GM12873 (cell line): ENCODE data around the gene CTNNAL1.

ENCODE experiments used
- CTCF ChIP-seq: IDR thresholded peaks from 2 replicates; pipeline ENCODE4 v1.5.1; 2012; ENCODE audit warnings: low read depth, mild to moderate bottlenecking, moderate library complexity, low read length, control low read depth; ENCODE audit not compliant: insufficient read depth; ENCODE audit errors: missing control alignments

CTNNAL1 gene

GRCh38 chr9:109022873-109023272 lies 9.6 kb upstream of the CTNNAL1 start:
- no peak for TF ChIP-seq CTCF

- TF ChIP-seq CTCF = no peak
These were observed 7.5 kb upstream of the CTNNAL1 start for GRCh38 chr9:109020581-109021511.

GRCh38 chr9:109020113-109020512 lies 6.8 kb upstream of the CTNNAL1 start:
- TF ChIP-seq CTCF = no peak

- no peak for TF ChIP-seq CTCF
These were observed 6.1 kb upstream of the CTNNAL1 start for GRCh38 chr9:109019420-109019819.

- TF ChIP-seq CTCF = no peak
These were observed 4.2 kb upstream of the CTNNAL1 start for GRCh38 chr9:109017493-109017892.

- TF ChIP-seq CTCF = no peak
These were observed 3.8 kb upstream of the CTNNAL1 start for GRCh38 chr9:109017061-109017460.

GRCh38 chr9:109016132-109016531 lies 2.8 kb upstream of the CTNNAL1 start:
- TF ChIP-seq CTCF = no peak
